Cardiac septum (tissue), 1 donor: ENCODE results near the gene TCF12. TPM values are rescaled to one million over a fixed set of nuclear protein-coding genes. Genes with fewer than 3 reads are reported as not detected.

Experiments used
- DNase-seq: peaks from one replicate; pipeline ENCODE4 v3.0.0-alpha.2; 2020; ENCODE audit warnings: low spot score
- intact Hi-C: fragments of 100-400 bp; cut with DNase I; formaldehyde crosslinking; loops from one replicate; pipeline ENCODE4 v1.14.0; 2022
- total RNA-seq: library from RNA; stranded (reverse); fragmentation: NEBNext Ultra II Directional; extraction: Animal tissue kit (Norgen Biotek cat#: 25700); gene quantifications from one replicate; pipeline ENCODE4 v1.2.1, GENCODE V29; 2021
- donor health status: DM: no; HTN: no; CAD: no.

The TCF12 gene
- total RNA-seq, 1 donor from 2014 or later = 57.3 TPM

DNA sequence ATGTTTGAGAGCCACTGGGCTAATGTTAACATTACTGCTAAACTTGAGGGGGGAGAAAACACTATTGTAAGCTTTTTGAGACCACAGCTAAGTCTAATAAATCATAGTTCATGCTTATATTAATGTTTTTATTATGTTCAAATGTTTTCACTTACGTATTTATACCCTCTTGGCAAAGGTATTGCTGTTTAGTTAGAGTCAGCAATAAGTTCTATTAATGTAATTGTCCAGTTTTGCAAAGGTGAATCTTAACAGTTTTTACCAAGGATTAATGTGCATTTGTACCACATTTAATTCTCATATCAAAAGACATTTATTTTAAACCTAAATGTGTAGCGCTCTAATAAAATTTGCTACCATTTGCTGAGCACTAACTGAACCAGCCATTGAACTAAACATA lies 251.2 kb downstream of the TCF12 start:
- intact Hi-C loops = no loop called here
- DNase-seq = no peak

DNA sequence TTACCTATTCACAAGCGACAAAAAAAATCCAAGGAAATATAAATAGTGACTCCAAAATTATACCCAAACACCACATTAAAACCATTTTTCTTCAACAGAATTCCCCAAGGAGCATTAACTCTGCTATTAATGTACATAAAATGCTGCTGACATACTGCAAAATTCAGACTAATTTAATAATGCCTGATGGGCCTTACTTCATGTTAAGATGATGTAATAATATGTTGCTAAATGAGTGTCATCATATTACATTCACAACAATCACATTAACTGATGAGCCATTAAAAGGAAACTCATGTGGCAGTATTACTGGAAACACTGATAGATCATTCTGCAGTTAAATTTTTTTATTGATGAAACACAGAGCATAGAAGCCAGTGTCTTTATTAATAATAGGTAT lies 253.0 kb downstream of the TCF12 start:
- DNase-seq = no peak
- intact Hi-C loops = no loop called here

DNA sequence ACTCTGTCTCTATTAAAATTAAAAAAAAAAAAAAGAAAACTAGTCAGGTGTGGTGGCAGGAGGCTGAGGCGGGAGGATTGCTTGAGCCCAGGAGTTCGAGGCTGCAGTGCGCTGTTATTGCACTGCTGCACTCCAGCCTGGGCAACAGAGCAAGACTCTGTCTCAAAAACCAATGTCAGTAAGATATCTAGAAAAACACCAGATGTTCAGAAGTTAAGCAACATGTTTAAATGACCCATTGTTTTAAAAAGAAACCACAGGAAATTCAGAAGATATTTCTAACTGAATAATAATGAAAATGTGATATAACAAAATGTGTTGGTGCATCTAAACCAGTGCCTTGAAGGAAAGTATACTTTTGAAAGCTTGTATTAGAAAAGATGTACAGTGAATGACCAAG lies 254.5 kb downstream of the TCF12 start:
- no peak for DNase-seq
- intact Hi-C loops = no loop called here

DNA sequence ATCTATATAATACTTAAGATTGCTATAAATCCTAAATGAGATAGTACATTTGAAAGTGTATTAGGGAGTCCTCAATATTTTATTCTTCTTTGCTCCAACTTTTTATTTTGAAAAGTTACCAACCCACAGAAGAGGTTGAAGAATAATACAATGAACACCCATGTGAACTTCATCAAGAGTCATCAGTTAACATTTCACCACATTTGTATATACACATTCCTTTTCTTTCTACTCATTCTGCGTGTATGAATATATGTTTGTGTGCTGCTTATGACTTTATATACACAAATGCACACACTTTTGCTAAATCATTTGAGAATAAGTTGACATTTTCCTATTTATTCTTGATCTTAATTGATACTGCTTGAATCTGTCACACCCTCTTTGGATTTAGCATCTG lies 264.6 kb downstream of the TCF12 start:
- no peak for DNase-seq
- intact Hi-C loops = no loop called here

DNA sequence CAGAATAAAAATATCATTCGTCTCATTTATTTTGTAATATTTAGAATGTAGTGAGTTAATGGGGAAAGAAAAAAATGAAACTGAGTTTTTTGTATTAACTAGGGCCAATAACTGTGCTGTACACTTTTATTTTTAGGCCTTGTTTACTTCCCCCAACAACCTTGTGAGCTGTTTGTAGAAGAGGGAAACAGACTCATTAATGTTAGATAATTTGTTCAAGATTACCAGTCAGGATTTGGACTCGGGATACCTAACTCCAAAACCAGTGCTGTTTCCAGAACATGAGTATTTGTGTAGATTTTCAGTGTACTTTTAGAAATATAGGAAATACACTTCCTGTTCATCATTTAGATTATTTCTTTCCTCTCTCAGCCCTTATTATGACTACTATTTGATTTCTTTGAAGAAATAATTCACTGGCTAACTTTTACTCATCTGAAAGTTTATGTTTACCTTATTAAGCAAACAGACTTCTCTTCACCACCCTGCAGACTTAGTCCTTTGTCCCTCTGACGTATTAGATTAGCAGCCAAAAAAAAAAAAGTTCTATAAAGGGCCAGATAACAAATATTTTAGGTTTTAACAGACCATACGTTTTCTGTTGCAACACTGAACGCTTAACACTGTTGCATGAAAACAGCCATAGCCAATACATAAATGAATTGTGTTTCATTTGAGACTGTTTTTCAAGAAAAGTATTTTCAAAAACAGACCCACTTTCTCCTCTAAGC lies 265.3 kb downstream of the TCF12 start:
- intact Hi-C loops = no loop called here
- DNase-seq = no peak

DNA sequence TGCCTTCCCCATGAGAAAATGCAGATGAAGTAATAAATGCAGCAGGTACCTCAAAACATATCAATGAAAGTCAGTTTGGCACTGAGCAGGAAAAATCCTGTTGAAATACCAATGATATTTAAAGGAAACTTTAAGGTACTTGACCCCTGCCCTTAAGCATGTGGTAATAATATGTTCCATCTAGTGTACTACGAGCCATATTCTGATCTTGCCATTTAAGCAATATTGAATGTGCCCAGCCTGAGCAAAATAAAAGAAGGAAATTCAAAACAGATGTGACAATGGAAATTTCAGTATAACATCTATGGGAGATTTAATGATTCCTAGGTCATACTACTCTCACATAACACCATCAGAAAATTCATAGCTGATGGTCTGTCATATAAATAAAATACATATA lies 266.1 kb downstream of the TCF12 start:
- intact Hi-C loops = no loop called here
- no peak for DNase-seq

DNA sequence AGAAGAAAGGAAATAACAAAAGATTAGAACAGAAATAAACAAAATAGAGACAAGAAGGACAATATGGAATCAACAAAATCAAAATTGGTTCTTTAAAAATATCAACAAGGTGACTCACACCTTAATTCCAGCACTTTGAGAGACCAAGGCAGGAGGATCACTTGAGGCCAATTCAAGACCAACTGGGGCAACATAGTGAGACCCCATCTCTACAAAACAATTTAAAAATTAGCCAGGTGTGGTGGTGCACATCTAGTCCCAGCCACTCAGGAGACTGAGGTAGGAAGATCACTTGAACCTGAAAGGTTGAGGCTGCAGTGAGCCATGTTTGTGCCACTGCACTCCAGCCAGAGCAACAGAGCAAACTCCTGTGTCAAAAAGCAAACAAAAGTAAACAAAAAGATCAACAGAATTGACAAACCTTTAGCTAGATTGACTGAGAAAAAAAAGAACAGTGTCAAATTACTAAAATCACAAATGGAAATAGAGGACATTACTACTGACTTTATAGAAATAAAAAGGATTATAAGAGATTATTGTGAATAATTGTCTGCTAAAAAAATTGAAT lies 267.1 kb downstream of the TCF12 start:
- intact Hi-C loops = no loop called here
- no peak for DNase-seq

DNA sequence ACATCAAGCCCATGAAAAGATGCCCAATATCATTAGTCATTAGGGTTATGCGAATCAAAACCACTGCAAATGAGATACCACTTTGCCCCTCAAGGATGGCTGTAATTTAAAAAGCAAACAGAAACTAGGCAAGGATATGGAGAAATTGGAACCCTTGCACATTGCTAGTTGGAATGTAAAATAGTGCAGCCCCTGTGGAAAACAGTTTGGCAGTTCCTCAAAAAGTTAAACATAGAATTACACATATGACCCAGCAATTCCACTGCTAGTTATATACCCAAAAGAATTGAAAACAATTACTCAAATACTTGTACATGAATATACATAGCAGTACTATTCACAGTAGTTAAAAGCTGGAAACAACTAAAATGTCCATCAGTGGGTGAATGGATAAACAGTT lies 271.0 kb downstream of the TCF12 start:
- intact Hi-C loops = no loop called here
- no peak for DNase-seq

DNA sequence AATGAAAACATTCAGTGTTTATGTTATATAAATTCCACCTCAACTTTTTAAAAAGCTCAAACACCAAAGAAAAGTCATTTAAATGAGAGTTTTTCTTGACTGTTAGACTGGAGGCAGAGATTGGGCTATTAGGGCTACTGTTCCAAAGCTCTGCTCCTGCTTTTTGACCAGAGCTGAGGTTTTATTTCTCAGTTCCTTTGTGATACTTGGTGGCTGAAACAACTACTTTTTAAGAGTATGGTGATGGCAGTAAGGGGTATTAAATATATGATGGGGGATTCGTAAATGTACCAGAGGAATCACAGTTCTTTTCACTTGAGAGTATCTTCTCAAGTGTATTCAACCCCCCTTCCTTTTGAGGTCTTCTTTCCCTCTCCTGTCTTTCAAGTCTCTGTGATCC lies 271.8 kb downstream of the TCF12 start:
- DNase-seq = no peak
- intact Hi-C loops = no loop called here

DNA sequence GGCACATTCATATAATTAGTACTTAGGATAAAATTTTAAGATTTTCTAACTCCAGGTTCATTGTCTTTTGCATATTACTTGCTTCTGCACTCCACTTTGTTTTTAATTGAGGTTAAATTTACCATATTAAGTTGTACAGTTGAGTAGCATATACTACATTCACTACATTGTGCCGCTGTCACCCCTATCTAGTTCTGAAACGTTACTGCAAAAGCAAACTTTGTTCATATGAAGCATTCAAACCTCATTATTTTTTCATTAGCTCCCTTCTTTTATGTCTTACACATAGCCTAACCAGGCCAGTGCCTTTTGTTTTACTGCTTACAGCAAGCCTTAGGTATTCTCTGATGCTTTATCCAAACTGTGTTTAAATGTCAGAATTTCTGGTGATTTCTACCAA lies 274.7 kb downstream of the TCF12 start:
- DNase-seq = no peak

DNA sequence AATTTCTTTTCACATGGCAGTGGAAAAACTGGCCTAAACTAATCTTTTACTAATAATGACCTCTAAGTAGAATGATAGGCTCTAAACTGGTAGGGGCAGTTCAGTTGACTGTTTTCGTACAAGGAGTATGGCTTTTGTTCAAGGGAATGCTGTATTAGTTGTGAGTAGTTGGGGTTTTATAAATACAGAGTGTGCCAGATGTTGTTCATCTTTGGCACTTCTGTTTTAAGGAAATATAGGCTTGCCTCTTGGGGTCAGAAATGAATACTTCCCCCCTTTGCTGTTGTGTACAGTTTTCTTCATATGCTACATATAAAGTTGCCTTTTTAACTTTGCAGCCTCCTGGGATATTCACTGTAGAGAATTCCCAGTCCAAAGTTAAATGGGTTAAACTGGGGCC lies 276.9 kb downstream of the TCF12 start:
- intact Hi-C loops = no loop called here
- no peak for DNase-seq

More for the DNA sequence above, 274.7 kb downstream of the TCF12 start:
- intact Hi-C loops = no loop called here

DNA sequence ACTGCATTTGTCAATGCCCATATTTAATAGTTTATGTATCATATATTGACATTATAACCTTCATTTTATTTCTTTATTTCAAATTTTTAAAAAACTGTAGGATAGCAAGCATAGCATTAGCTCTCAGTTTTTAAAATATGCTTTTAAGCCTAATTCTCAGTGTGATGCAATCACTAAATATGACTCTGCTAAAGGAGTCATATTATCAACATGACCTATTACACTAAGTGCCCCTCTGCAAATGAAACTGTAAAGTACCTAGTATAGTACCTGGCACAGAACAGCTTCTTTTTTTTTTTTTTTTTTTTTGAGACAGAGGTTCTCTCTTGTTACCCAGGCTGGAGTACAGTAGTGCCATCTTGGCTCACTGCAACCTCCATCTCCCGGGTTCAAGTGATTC lies 278.4 kb downstream of the TCF12 start:
- intact Hi-C loops = no loop called here
- no peak for DNase-seq

DNA sequence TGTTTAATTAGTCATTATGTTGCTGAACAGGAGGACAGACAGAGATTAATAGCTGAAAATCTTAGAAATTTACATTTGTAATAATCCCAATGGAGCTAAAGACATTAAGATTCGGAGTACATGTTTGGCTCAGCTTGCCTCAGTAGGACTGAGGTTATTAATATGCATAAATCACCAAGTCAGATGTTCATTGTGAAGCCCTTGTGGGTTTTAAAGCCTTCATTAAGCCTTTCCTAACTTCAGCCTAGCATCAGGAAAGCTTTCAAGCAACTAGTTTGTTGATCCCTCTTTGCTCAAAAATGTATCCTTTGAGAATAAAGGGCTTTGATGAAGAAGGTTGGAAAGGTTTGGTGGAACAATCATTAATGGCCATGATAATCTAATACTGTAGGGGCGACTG lies 279.7 kb downstream of the TCF12 start:
- intact Hi-C loops = no loop called here
- no peak for DNase-seq

DNA sequence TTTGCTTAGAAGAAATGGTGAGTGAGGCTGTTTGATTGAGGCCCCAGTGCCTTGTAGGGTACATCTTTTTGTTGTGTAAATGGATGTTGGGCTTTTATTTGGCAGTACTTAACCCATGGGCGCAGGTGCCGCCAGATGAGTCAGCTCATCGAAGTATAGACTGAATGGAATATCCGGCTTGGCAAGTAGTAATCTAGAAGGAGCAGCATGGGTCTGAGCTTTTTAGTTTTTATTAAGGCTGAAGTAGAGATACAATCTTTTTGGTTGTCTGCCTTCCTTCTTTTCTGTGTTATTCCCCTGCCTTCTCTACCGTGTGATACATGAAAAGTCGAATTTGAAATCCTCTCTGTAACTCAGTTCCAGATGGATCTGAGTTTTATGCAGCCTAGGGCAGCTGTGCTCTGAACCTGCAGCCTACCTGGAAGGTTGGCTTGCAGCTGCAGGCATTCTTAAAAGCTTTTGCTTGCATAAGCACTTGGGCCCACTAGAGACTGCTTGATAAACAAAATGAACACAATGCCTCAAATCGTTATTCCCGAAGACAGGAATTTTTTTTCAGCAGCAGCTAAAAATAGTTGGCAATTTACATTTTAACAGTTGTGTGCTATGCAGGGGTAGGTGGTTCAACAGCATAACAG lies 280.3 kb downstream of the TCF12 start:
- intact Hi-C loops = no loop called here
- DNase-seq = no peak

DNA sequence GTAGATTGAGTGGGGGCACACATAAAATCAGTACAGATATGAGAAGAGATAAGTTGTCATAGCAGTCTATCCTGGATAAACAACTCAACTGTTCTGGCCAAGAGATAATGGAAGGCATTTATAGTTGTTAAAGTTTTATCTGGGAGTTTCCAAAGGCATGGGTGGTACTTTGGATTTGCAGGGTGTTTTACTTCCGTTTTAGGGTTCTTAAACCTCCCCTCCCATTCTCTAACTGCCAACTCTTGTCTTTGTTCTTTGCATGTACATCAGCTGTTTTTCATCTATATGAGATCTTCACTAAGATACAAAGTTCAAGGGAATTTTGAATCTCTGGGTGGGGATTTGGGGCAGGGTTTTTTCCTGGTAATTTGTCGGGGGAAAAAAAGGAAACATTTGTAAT lies 283.1 kb downstream of the TCF12 start:
- intact Hi-C loops = no loop called here
- no peak for DNase-seq

DNA sequence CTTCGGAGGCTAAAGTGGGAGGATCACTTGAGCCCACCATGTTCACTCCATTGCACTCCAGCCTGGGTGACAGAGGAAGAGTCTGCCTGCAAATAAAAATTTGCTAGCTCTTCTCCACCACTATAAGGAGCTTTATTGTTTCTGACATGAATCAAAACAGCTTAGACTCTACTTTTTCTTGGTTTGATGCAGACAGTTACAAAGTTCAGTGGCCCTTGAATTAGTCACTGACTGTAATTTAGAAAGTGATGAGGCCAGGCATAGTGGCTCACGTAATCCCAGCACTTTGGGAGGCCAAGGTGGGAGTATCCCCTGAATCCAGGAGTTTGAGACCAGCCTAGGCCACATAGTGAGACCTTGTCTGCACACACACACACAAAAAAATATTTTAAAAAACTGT lies 285.5 kb downstream of the TCF12 start:
- DNase-seq = no peak
- intact Hi-C loops = no loop called here

DNA sequence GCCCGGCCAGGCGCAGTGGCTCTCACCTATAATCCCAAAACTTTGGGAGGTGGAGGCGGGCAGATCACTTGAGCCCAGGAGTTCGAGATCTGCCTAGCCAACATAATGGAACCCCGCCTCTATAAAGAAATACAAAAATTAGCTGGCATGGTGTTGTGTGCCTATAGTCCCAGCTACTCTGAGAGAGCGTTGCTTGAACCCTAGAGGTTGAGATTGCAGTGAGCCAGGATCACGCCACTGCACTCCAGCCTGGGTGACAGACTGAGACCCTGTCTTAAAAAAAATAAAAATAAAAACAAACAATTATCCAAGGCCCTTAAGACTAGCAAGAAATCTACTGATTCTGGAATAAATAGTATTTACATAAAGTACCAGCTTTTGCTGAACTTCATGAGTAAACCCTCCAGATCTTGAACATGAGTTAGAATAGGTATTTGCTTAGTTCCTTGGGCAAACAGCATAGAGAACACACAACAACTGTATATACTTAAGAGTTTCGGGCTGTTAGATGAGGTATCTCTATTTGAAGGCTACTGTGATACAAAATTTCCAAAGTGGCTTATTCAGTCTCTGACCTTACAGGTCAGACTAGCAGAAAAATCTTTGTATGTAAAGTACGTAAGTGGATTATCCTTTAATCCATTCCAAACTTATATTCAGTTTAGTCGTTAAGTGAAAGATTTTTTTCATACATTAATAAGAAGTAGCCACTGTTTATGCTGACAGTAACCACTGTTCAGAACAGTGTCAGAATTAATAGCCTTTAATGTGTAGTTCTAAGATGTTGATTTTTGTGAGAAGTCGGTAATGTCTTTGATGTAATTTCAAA lies 286.8 kb downstream of the TCF12 start:
- DNase-seq = no peak
- intact Hi-C loops = no loop called here

DNA sequence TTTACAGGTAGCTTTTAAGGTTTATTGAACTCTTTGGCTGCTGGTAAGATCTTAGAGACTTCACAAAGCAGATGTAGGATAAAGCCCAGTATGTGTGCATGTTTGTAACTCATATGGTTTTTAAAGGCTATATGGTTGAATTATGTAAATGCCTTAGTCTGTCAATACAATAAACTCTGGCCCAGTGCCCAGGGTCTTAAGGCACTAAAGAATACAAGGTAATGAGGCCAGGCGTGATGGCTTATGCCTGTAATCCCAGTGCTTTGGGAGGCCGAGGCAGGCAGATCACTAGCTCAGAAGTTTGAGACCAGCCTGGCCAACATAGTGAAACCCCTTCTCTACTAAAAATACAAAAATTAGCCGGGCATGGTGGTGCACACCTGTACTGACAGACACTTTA lies 287.6 kb downstream of the TCF12 start:
- DNase-seq = no peak
- intact Hi-C loops = no loop called here

DNA sequence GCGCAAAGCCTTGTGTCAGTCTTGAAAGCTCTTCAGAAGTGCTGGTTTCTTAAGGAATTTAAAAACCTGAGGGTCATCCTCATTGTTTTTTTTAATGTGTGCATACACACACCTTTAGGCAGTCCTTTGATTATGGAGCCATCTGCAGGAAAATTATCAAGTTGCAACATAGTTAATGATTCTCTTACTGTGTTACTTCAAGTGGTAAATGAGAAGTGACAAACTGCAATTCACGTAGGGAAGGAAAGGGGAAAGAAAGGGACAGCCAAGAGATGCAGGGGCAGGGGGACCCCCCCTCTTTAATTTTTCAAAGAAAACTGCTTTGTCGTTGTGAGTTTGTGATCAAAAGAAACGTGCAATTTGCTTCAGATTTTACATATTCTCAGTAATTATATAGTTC lies 295.4 kb downstream of the TCF12 start:
- intact Hi-C loops = loop anchor here (5.0 kb wide), 1 partner anchor 67 kb away; no protein-coding TSS in a partner anchor
- DNase-seq = no peak

DNA sequence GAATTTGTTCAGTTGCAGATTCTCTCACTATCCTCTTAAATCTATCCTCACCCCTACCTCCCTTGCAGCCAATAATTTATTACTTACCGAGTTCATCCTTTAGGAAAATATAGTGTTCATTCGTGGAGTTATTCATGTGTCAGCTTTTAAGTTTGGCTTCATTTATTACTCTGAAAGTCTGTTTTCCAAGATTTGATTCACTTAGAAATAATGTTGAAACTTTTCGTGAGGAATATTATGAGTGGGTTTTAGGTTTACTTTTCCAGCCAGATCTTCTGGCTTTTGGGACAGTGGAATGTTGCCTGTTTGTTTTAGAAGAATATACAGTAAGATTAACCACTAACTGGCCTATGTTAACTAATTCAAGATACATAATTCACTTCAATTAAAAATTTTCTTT lies 296.9 kb downstream of the TCF12 start:
- intact Hi-C loops = loop anchor here (5.0 kb wide), 1 partner anchor 298 kb away; the partner anchor contains the start of gene TCF12
- no peak for DNase-seq
